A673 (cell line): Measurements from ENCODE around the gene PPP3CB. TPM values are rescaled to one million over a fixed set of nuclear protein-coding genes. Genes with fewer than 3 reads are reported as not detected.
A peak's percentile ranks its signal among the peaks of the same experiment; 100 is the strongest.

Experiments
- BruUV-seq: library from RNA; stranded (reverse); fragments of 400-500 nt; replicated peaks from 2 replicates; lab custom pipeline; 2021; lab: Mats Ljungman, UMichigan
- CTCF ChIA-PET: fragments of 300-600 bp; sonication (Branson Sonifier 250); formaldehyde crosslinking; loops from one replicate; lab custom pipeline; 2022; ENCODE audit warnings: antibody characterized with exemption; lab: Charles Lee
- POLR2A ChIA-PET: fragments of 300-600 bp; sonication (Branson Sonifier 250); formaldehyde crosslinking; loops from one replicate; lab custom pipeline; 2022; ENCODE audit warnings: antibody characterized with exemption; ENCODE audit not compliant: low non-redundant PET; lab: Charles Lee
- DNase-seq: peaks from one replicate; pipeline ENCODE4 v3.0.0-alpha.2; 2015; ENCODE audit warnings: low spot score
- H3K27ac ChIP-seq: fragments of 200-600 bp; sonication (generic); 2 replicates; pipeline ENCODE4 v1.5.1; 2016; ENCODE audit warnings: mixed run types, low read depth, mild to moderate bottlenecking, mixed read lengths, antibody characterized with exemption, low read length; ENCODE audit not compliant: poor library complexity, severe bottlenecking
- H3K27me3 ChIP-seq: fragments of 200-600 bp; sonication (generic); replicated peaks from 2 replicates; pipeline ENCODE4 v1.6.1; 2017; ENCODE audit warnings: mixed run types, low read depth, mild to moderate bottlenecking, mixed read lengths, antibody characterized with exemption, low read length; ENCODE audit not compliant: insufficient read depth, poor library complexity
- H3K36me3 ChIP-seq: fragments of 200-600 bp; sonication (generic); 2 replicates; pipeline ENCODE4 v1.6.1; 2016; ENCODE audit warnings: mixed run types, mild to moderate bottlenecking, mixed read lengths, antibody characterized with exemption, low read length; ENCODE audit not compliant: insufficient read depth, poor library complexity, severe bottlenecking
- H3K4me1 ChIP-seq: fragments of 200-600 bp; sonication (generic); 2 replicates; pipeline ENCODE4 v1.6.1; 2017; ENCODE audit warnings: mixed run types, mild to moderate bottlenecking, mixed read lengths, antibody characterized with exemption, low read length; ENCODE audit not compliant: insufficient read depth, poor library complexity, severe bottlenecking
- H3K4me3 ChIP-seq: fragments of 200-600 bp; sonication (generic); 2 replicates; pipeline ENCODE4 v1.5.1; 2016; ENCODE audit warnings: low read depth, mixed run types, mild to moderate bottlenecking, mixed read lengths, low read length; ENCODE audit not compliant: poor library complexity, severe bottlenecking
- H3K9me3 ChIP-seq: fragments of 200-600 bp; sonication (generic); 2 replicates; pipeline ENCODE4 v1.6.1; 2016; ENCODE audit warnings: mixed run types, low read depth, mild to moderate bottlenecking, mixed read lengths, antibody characterized with exemption, low read length; ENCODE audit not compliant: poor library complexity, severe bottlenecking
- CTCF ChIP-seq: fragments of 300-800, 200-600 bp; sonication (generic); conservative IDR thresholded peaks from 2 replicates; pipeline ENCODE4 v1.5.1; 2017; ENCODE audit warnings: low read depth, mild to moderate bottlenecking, antibody characterized with exemption, low read length, moderate library complexity, mixed read lengths
- EZH2 ChIP-seq: fragments of 200-600 bp; sonication (generic); IDR thresholded peaks from 2 replicates; pipeline ENCODE4 v1.6.1; 2017; ENCODE audit warnings: borderline replicate concordance, low read depth, mild to moderate bottlenecking, mixed read lengths, antibody characterized with exemption, low read length; ENCODE audit not compliant: poor library complexity, severe bottlenecking
- intact Hi-C: fragments of 100-400 bp; cut with micrococcal nuclease; formaldehyde crosslinking; loops from one replicate; pipeline ENCODE4 v1.10.0; 2022; ENCODE audit not compliant: unreplicated experiment
- total RNA-seq: library from RNA; stranded (reverse); gene quantifications from 2 replicates; pipeline ENCODE4 v1.2.3, GENCODE V29; 2021

Gene PPP3CB
- total RNA-seq, 1 experiment from 2014 or later, result 60.2 TPM

- H3K4me1 ChIP-seq, result no peaks in the 10 kb centered on the region
- H3K27ac ChIP-seq, result no peak overlapping the region
- no peak for DNase-seq
- no peaks in the 10 kb centered on the region for H3K36me3 ChIP-seq
- intact Hi-C loops, result no loop called here
- POLR2A ChIA-PET, result no interaction called here
- no peaks in the 10 kb centered on the region for H3K9me3 ChIP-seq
- H3K4me3 ChIP-seq, result no peak overlapping the region
- no TSS peak for BruUV-seq
- CTCF ChIA-PET, result no interaction called here
- no peak for TF ChIP-seq CTCF
- TF ChIP-seq EZH2, result no peak
- H3K27me3 ChIP-seq, result no peaks in the 10 kb centered on the region
Observed at GRCh38 chr10:73537288-73537687, 41.5 kb upstream of the PPP3CB start.

- ChIA-PET POLR2A (no interaction called here), CTCF (no interaction called here)
- BruUV-seq, result no TSS peak
- H3K9me3 ChIP-seq, result no peaks in the 10 kb centered on the region
- H3K27me3 ChIP-seq, result no peaks in the 10 kb centered on the region
- no peaks in the 10 kb centered on the region for H3K36me3 ChIP-seq
- TF ChIP-seq EZH2 (no peak), CTCF (no peak)
- H3K4me3 ChIP-seq, result no peak overlapping the region
- H3K4me1 ChIP-seq, result no peaks in the 10 kb centered on the region
- intact Hi-C loops, result no loop called here
- no peak for DNase-seq
- H3K27ac ChIP-seq, result no peak overlapping the region
Observed at GRCh38 chr10:73534857-73535256, 39.0 kb upstream of the PPP3CB start.

GRCh38 chr10:73529089-73529832, 33.4 kb upstream of the PPP3CB start:
- Histone ChIP-seq H3K4me1 (no peaks in the 10 kb centered on the region), H3K4me3 (no peak overlapping the region), H3K27ac (no peak overlapping the region), H3K27me3 (no peaks in the 10 kb centered on the region), H3K36me3 (no peaks in the 10 kb centered on the region), H3K9me3 (no peaks in the 10 kb centered on the region)
- ChIA-PET POLR2A (no interaction called here), CTCF (interaction anchor here (0.6 to 1.2 kb wide), 3 partner anchors 112 to 181 kb away, joined by 3 to 12 read pairs (median 6); partner anchors contain the start of gene MYOZ1)
- peak; percentile 85 for TF ChIP-seq CTCF
- no peak for TF ChIP-seq EZH2
- intact Hi-C loops, result loop anchor here (1.0 kb wide), 1 partner anchor 115 kb away; no protein-coding TSS in a partner anchor
- DNase-seq, result peak; percentile 86
- BruUV-seq, result no TSS peak
